Measurements from ENCODE around the gene PUM1. TPM values are rescaled to one million over a fixed set of nuclear protein-coding genes. Genes with fewer than 3 reads are reported as not detected.

PUM1 gene
- total and polyA plus RNA-seq, 2 experiments from 2014 or later: 68.6 to 97.4 TPM

- no peak for DNase-seq (ENCODE audit: low spot score)
- Histone ChIP-seq H3K9me2 (replicated peaks; ENCODE audit: insufficient read depth) (no peaks in the 10 kb centered on the region), H3K4me1 (ENCODE audit: insufficient read depth) (no peaks in the 10 kb centered on the region), H4K20me1 (ENCODE audit: insufficient read depth, poor library complexity, severe bottlenecking) (no peaks in the 10 kb centered on the region), H3K27ac (no peak overlapping the region), H3K9me3 (ENCODE audit: low read depth) (no peaks in the 10 kb centered on the region), H3K4me2 (no peak overlapping the region), H3K36me3 (replicated peaks; ENCODE audit: insufficient read depth, low read depth) (no peaks in the 10 kb centered on the region), H2AFZ (no peak overlapping the region), H3K27me3 (no peaks in the 10 kb centered on the region), H3K4me3 (no peak overlapping the region), H3K79me2 (no peaks in the 10 kb centered on the region)
- TF ChIP-seq EZH2 (IDR thresholded peaks at IDR 0.05; ENCODE audit: borderline replicate concordance) (no peak), EZH2phosphoT487 (IDR thresholded peaks at IDR 0.05; ENCODE audit: low read depth, severe bottlenecking, unreplicated experiment) (no peak), CTCF (IDR thresholded peaks at IDR 0.05; ENCODE audit: poor library complexity) (no peak)
- 83% methylated on average over 3 of the region's 3 CpGs for WGBS (ENCODE audit: low lambda C conversion rate, missing lambda C conversion rate)
These were observed 138.1 kb downstream of the PUM1 start for GRCh38 chr1:30927448-30927847.

GRCh38 chr1:30923597-30923996, 141.9 kb downstream of the PUM1 start:
- Histone ChIP-seq H2AFZ (no peak overlapping the region), H3K4me1 (ENCODE audit: insufficient read depth) (no peaks in the 10 kb centered on the region), H4K20me1 (ENCODE audit: insufficient read depth, poor library complexity, severe bottlenecking) (no peaks in the 10 kb centered on the region), H3K4me3 (no peak overlapping the region), H3K4me2 (no peak overlapping the region), H3K79me2 (no peaks in the 10 kb centered on the region), H3K36me3 (replicated peaks; ENCODE audit: insufficient read depth, low read depth) (no peaks in the 10 kb centered on the region), H3K9me3 (ENCODE audit: low read depth) (no peaks in the 10 kb centered on the region), H3K27me3 (no peaks in the 10 kb centered on the region), H3K9me2 (replicated peaks; ENCODE audit: insufficient read depth) (no peaks in the 10 kb centered on the region), H3K27ac (no peak overlapping the region)
- 93% methylated on average over 1 of the region's 1 CpG for WGBS (ENCODE audit: low lambda C conversion rate, missing lambda C conversion rate)
- DNase-seq (ENCODE audit: low spot score): no peak
- TF ChIP-seq EZH2 (IDR thresholded peaks at IDR 0.05; ENCODE audit: borderline replicate concordance) (no peak), CTCF (IDR thresholded peaks at IDR 0.05; ENCODE audit: poor library complexity) (no peak), EZH2phosphoT487 (IDR thresholded peaks at IDR 0.05; ENCODE audit: low read depth, severe bottlenecking, unreplicated experiment) (no peak)

GRCh38 chr1:30920827-30921226, 144.7 kb downstream of the PUM1 start:
- H3K9me3 ChIP-seq (ENCODE audit: low read depth): no peaks in the 10 kb centered on the region
- no peaks in the 10 kb centered on the region for H3K36me3 ChIP-seq (replicated peaks; ENCODE audit: insufficient read depth, low read depth)
- no peaks in the 10 kb centered on the region for H3K79me2 ChIP-seq
- H3K4me2 ChIP-seq: no peak overlapping the region
- no peak overlapping the region for H2AFZ ChIP-seq
- no peaks in the 10 kb centered on the region for H3K27me3 ChIP-seq
- 70% methylated on average over 7 of the region's 7 CpGs for WGBS (ENCODE audit: low lambda C conversion rate, missing lambda C conversion rate)
- no peaks in the 10 kb centered on the region for H3K4me1 ChIP-seq (ENCODE audit: insufficient read depth)
- H3K9me2 ChIP-seq (replicated peaks; ENCODE audit: insufficient read depth): no peaks in the 10 kb centered on the region
- no peak overlapping the region for H3K4me3 ChIP-seq
- no peaks in the 10 kb centered on the region for H4K20me1 ChIP-seq (ENCODE audit: insufficient read depth, poor library complexity, severe bottlenecking)
- no peak overlapping the region for H3K27ac ChIP-seq
- DNase-seq (ENCODE audit: low spot score): no peak
- no peak for TF ChIP-seq EZH2phosphoT487 (IDR thresholded peaks at IDR 0.05; ENCODE audit: low read depth, severe bottlenecking, unreplicated experiment)
- TF ChIP-seq CTCF (IDR thresholded peaks at IDR 0.05; ENCODE audit: poor library complexity): no peak
- no peak for TF ChIP-seq EZH2 (IDR thresholded peaks at IDR 0.05; ENCODE audit: borderline replicate concordance)
